Stimulated activated CD4-positive, alpha-beta T cell treated with anti-CD3 and anti-CD28 coated beads, Interleukin-4, amount 100 ng/mL, for 24 hours (primary cell): ENCODE data around the gene LRRC45.
A peak's percentile ranks its signal among the peaks of the same experiment; 100 is the strongest.

ENCODE experiments used
- DNase-seq: peaks from one replicate; pipeline ENCODE4 v3.0.0-alpha.2; 2020

LRRC45 gene

DNA sequence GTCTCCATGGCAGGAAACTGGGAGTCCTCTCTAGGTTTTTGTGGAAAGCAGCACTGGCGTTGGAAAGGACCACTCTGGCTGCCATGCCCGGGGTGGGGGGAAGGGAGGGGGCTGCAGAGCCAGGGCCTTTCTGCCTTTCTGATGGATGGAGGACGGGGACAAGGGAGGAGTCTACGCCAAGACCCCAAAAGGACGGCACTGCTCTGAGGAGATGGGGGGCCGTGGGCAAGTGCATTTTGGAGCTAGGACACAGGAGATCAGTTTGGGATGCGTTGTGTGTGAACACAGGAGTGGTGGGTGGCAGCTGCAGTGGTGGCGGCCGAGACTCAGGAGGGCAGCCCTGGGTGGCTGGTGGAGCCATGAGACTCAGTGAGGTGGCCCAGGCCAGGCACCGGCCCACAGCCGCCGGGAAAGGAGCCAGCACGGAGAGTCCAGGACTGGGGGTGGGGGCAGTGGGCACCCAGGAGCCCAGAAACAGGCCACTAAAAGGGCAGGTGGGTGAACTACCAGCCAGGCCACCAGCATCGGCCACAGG, 2.5 kb upstream of the LRRC45 start:
- DNase-seq, result no peak

DNA sequence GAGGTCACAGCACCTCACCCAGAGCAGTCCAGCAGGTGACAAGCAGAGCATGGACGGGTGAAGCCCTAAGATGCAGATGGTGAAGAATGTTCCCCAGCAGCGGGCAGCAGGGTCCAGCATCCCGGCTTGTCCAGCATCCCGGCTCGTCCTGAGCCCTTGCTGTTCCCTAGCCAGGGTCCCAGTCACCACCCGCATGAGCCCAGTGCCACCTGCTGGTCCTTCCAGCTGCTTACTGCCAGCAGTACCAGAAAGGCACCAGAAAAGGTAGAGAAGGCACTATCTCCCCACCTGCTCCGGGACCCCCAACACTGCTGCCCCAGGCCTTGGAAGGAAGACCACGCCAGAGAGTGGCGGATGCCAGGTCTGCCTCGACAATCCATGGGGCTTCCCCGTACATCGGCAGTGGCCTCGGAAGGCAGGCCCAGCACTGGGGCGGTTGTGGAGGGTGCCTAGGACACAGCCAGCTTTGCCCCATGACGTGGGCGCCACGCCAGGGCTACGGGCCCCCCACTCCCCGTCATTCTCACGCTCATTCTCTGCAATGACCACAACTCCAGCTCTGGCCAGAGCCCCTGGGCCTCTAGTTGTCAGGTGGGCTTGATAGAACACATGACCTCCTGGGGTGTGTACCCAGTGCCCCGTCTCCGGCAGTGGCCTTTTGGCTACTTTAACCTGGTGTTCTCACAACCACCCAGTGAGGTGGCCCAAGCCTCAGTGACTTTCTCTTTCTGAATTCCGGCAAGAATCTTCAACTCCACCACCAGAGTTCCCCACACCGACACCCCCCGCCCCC, 1.8 kb upstream of the LRRC45 start:
- DNase-seq, result peak; percentile 57

DNA sequence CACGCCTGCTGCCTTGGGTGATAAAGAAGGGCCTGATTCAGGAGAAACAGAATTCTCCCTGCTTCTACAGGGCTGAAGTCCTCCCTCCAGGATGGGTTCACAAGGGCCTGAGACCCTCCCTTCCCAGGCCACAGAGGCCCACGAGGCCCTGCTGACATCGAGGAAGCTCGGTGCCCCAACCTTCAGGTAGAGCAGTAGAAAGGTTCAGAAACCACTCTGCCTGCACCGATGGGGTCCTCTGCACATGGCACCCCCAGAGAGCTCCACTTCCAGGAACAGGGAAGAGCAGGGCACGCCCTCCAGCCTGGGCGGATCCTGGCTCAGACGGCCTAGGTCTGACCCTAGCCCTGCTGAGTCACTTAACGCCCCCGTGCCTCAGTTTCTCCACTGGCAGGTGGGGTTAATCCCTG, 1.2 kb upstream of the LRRC45 start:
- no peak for DNase-seq

DNA sequence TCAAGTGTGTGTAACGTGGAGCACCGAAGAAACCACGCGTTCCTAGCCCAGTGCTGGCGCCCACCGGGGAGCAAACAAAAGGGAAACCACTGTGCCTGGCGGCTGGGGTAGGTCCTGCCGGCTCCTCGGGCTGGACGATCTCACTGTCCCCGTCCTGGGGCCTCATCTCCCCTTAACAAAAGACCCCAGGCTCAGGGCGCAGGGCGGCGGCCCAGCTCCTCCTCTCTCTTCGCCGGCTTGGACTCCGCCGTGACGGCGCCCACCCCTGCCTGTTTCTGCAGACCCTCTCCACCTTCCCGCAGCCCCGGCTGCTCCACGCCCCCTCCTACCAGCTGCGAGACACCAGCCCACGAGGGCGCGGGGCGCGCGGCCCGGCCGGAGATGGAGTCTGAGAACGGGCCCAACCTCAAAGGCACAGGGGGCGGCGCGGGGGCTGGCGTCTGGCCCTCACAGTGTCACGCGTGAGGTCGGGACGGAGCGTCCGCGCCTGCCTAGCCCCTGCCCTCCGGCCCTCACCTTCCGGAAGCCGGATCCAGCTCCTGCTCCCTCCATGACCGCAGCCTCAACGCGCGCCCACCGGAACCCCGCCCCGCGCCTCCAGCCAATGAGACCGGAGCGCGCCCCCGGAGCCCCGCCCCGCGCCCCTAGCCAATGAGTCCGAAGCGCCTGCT, 660 bp upstream of the LRRC45 start, which contains the start of gene CENPX:
Gene CENPX (minus strand): TSS at position 569 of the 671 bp plus-strand sequence. CDS start 17 bp downstream, at position 552.
- DNase-seq, result no peak

DNA sequence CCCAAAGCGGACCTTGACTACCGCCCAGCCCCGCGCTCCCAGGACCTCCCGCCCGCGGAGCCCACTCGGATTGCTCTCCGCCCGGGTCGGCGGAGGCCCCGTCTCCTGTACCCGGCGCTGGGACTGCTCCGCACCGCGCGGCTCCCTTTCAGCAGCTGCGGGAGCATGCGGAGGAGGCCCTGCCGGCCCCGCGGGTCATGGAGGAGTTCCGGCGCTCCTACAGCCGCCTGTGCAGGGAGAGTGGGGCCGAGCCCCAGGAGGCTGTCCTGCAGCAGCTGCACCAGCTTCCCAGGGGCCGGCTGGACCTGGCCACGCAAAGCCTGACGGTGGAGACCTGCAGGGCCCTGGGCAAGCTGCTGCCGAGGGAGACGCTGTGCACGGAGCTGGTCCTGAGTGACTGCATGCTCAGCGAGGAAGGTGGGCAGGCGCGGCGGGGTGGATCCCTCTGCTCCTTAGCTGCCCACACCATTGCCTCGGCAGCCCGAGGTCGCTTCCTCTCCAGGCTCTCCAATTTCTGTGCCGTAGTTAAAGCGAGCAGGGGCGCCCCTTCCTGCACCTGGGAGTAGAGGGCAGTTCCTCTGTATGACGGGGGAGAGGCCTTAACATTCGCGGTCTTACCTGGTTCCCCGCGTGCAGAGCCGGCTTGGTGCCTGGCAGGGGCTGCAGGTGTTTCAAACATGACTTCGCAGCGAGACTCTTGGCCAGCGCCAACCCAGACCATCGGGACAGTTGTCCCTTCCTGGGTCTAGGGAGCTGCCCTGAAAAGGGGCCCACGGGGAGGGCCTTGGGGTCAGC, 539 bp downstream of the LRRC45 start:
- DNase-seq, result peak; percentile 22

DNA sequence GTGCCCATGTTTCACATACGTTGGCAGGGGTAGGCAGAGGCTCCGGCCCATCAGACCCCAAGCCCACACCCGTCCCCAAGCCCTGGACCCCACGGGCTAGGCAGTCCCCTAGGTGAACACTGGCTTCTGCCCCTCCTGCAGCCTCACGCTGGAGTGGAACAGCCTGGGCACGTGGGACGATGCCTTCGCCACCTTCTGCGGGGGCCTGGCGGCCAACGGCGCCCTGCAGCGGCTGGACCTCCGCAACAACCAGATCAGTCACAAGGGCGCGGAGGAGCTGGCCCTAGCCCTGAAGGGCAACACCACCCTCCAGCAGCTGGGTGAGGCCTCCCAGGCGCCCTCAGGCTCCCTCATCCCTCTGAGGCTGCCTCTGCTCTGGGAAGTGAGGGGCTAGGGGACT, 1.8 kb downstream of the LRRC45 start:
- DNase-seq, result no peak

DNA sequence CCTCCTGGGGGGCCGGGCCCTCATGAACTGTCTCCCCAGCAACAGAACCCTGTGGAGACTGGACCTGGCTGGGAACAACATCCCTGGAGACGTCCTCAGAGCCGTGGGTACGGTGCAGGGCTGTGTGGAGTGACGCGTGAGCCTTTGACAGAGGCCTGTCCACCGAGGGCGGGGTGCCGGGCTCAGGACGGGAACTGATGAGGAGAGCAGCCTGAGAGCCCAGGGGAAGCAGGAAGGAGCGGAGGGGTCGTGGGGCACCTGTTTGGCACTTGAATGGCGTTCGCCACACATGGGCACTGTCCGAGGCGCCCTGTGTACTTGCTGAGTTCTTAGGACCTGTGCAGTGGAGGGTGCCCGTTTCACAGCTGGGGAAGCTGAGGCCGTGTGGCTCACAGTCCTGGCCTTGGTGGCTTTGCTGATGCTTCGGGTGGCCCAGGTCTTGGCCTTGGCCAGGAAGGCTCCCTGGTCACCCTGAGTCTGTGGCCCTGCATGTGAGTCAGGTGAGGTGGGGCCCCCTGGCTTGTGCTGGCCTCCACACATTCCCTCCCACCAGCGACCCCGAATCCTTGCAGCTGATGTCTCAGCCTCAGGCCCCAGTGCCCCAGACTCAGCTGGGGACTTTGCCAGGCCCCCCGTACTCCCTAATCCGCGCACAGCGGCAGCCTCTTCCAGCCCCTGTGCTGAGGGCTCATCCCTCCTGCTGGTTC, 2.4 kb downstream of the LRRC45 start:
- no peak for DNase-seq

DNA sequence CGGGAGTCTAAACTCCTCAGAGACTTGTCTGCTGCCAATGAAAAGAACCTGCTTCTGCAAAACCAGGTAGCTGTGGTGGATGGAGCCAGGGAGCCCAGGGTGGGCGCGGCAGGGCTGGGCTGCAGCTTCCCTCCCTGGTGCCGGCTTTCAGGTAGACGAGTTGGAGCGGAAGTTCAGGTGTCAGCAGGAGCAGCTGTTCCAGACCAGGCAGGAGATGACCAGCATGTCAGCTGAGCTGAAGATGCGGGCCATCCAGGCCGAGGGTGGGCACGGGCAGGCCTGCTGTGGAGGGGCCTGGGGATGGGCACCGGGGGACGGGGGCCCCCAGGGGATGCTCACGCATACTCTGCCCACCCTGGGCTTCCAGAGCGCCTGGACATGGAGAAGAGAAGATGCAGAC, 5.1 kb downstream of the LRRC45 start:
- no peak for DNase-seq

DNA sequence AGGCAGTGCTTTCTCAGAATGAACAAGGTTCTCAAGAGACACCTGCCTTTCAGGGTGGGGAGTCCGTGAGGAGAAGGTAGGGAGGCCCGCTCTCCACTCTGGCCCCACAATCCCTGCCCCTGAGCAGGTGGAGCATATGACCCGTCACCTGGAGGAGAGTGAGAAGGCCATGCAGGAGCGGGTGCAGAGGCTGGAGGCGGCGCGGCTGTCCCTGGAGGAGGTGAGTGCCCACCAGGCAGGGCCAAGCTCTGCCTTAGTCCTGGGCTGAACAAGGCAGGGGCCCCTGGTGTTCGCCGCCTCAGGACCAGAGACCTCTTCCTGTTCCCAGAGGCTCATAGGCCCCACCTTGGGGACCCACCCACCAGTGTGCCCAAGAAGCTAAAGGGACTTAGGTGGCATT, 5.9 kb downstream of the LRRC45 start:
- DNase-seq, result no peak

DNA sequence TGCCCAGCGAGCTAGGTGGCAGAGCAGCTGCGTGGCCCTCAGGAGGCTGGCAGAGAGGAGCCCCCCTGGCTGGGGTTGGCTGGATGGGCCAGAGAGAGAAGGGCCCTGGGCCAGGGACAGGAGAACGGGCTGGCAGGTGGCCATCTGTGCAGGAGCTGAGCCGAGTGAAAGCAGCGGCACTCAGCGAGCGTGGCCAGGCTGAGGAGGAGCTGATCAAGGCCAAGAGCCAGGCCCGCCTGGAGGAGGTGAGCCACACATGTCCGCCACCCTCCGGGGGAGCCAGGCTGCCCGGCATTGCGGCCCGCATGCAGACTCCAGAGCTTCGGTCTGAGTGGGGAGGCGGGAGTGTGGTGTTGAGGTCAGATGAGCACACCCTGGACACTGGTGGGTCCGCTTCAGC, 6.3 kb downstream of the LRRC45 start:
- DNase-seq, result no peak

DNA sequence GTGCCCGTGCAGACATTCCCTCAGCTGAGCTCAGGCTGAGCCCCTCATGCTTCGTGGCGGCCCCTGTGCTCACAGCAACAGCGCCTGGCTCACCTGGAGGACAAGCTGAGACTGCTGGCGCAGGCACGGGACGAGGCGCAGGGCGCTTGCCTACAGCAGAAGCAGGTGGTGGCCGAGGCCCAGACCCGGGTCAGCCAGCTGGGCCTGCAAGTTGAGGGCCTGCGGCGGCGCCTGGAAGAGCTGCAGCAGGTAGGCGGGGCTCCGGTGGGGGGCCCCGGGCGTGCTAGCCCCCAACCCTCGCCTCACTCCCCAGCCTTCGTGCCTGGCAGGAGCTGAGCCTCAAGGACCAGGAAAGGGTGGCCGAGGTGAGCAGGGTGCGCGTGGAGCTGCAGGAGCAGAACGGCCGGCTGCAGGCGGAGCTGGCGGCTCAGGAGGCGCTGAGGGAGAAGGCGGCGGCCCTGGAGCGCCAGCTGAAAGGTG, 6.9 kb downstream of the LRRC45 start:
- no peak for DNase-seq

DNA sequence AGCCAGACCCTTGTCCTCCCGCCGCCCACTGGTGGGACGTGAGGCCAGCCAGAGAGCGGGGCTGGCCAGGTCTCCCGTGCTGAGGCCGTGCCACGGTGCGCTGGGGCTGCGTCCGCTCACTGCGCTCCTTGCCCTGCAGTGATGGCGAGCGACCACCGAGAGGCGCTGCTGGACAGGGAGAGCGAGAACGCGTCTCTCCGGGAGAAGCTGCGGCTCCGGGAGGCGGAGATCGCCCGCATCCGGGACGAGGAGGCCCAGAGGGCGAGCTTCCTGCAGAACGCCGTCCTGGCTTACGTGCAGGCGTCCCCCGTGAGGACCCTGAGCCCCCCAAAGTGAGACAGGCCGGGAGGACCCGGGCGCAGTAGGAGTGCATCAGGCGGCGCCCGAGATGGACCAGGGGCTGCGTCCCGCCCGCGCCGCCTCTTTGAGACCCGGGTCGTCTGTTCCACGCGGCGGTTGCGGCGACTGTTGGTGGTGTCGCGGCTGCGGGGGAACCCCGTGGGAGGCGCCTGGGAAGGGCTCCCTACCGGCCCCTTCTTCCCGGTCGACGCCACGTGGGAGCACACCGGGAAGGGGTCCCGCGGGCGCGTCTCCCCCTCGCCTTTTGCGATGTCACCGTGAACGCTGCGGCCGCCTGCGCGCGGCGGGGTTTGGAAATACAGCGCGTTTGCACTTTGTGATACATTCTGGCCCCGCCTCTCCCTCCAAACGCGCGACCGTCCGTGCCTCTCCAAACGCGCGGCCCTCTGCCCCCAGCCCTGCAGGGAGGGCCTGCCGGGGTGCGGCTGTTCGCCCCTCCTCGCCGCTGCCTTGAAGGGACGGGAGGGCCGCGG, 7.6 kb downstream of the LRRC45 start:
- DNase-seq, result peak; percentile 83

DNA sequence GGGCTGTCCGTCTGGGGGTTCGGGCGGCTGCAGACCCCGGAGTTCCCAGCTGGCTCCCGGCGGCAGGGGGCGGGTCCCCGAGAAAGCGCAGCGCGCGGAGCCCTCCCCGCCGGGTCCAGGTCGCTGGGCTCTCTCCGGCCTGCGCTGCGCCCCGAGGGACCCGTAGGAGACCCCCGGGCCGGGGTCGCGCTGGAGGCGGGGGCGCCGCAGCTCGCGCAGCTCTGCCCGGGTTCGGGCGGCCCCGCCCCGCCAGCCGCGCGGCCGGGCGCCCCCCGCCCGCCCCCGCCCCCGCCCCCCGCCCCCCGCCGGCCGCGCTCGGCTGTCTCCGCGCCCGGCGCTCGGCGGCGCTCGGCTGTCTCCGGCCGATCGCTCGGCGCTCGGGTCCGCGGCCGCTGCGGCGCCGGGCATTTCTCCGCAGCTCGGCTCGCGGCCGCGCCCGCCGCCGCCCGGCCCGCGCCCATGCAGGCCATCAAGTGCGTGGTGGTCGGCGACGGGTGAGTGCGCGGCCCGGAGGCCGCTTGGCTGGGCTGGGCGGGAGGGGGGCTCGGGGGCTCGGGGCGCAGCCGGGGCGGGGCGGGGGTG, 8.3 kb downstream of the LRRC45 start, which contains the start of gene RAC3:
Gene RAC3 (plus strand): TSS at position 376 of the 582 bp plus-strand sequence. CDS start 84 bp downstream, at position 460.
- no peak for DNase-seq

DNA sequence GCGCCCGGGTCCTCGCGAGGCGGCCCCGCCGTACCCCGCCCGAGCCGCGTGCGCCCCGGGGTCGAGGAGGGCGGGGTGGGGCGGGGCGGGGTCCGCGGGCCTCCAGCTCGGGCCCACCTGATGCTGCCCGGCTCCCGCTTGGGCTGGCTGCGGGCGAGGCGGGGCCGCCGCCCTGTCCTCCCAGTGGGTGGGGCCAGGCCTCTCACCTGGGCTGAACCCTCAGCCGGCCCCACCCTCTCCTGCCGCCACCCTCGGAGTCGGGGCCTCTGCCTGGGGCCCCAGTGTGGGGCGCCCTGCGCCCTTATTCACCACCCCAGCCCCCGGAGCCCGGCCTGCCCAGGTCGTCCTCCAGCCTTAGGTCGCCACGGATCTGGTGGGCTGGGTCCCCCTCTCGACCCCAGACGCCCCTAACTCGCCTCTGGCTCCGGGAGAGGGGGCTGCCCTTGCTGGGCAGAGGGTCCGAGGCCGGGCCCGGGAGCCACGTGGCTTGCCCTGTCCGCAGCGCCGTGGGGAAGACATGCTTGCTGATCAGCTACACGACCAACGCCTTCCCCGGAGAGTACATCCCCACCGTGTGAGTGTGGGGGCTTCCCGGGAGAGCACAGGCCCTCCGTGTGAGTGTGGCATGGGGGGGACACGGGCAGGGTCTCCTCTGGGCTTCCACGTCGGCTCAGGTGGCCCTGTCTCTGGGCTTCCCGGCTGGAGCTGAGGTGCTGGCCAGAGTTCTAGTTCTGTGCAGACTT, 9.0 kb downstream of the LRRC45 start:
- no peak for DNase-seq

DNA sequence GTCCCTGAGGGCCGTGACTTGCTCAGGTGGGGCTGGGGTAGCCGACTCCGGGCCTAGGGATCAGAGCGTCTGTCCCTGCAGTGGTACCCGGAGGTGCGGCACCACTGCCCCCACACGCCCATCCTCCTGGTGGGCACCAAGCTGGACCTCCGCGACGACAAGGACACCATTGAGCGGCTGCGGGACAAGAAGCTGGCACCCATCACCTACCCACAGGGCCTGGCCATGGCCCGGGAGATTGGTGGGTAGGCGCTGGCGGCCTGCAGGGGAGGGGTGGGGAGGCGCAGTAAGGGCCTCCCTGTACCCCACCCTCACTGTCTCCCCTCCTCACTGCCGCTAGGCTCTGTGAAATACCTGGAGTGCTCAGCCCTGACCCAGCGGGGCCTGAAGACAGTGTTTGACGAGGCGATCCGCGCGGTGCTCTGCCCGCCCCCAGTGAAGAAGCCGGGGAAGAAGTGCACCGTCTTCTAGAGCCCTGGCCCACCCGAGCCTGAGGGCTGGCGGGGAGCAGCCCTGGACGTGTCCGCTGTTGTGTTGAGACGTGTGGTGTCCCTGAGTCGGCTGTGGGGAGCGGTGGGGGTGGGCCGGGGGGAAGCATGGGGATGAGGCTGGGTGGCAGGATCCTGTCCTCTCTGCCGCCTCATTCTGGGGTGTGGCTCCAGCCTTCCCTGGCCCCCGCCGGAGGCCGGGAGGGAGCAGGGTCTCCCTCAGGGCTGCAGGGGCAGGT, 10.4 kb downstream of the LRRC45 start:
- DNase-seq, result no peak

DNA sequence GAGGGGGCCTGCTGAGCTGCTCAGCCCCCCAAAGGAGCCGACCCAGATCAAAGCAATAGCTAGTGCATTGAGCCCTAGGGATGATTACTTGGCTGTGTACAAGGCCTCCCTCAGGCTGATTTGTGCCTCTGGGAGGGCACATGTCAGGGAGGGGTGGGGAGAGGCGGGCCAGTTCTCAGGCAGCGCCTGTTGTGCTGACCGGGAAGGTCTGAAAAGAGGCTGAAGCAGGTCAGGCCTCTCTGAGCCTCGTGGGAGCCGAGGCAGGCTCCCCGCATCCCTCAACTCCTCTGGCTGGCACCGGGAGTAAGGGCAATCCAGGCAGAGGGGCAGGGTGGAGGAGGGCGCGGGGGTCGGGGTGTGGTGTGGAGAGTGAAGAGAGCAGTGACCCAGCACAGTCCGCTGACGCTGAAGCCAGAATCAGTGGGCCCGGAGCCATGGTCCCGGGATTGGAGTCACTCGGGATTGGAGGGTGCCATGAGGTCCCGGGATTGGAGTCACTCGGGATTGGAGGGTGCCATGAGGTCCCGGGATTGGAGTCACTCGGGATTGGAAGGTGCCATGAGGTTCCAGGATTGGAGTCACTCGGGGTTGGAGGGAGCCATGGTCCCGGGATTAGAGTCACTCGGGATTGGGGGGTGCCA, 11.4 kb downstream of the LRRC45 start:
- no peak for DNase-seq

DNA sequence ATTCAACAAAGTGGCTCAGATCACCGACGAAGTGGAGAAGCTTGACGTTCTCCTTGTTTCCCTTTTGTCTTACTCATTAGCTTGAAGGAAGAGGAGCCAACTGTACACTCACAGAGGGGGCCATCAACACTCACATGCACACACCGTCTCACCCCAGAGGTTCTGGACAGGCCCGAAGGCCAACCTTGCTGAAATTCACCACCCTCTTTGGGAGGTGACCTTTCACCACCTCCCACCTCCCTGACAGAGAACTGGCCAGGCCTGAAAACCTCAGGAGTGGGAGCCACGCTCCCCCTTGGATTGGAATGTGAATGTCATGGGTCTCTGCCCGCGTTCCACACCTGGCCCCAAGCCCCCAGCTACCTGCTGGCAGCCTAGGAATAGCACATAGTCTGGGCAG, 12.4 kb downstream of the LRRC45 start:
- DNase-seq, result no peak

DNA sequence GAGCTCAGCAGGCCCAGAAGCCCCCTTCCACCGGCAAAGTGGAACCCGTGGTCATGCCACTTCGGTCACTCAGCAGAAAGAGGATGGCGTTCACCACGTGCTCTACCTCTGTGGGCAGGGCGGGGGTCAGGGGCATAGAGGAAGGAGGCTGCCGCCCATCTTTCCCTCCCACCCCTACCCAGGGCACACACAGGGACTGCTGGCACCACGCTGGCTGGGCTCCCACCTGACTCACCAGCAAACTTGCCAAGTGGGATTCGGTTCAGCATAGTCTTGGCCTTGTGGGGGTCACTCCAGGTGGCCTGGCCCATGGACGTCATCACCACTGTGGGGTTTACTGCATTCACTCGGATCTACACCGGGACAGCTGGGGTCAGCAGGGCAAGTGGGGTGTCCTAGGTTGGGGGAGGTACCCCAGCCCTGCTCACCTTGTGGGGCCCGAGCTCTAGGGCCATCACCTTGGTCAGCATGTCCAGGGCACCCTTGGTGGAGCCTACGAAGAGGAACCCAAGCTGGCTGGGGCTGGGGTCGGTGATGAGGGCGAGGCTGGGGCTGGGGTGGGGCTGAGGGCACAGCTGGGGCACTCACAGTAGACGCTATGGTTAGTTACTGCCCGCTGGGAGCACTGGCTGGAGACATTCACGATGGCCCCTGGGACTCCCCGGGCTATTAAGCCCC, 13.0 kb downstream of the LRRC45 start:
- no peak for DNase-seq
